K562 (cell line): ENCODE data around the gene TANGO6. TPM values are rescaled to one million over a fixed set of nuclear protein-coding genes. Genes with fewer than 3 reads are reported as not detected.

Experiments used
- ATAC-seq: fragments of 200-7000 bp; cut with Tn5 transposase; 3 replicates; pipeline ENCODE4 v1.9.1; 2020; ENCODE audit warnings: moderate library complexity
- BruUV-seq: library from RNA; stranded (reverse); fragments of 400-500 nt; replicated peaks from 2 replicates; lab custom pipeline; 2021; lab: Mats Ljungman, UMichigan
- CTCF ChIA-PET: fragments of 300-600 bp; formaldehyde crosslinking; extraction: SDS; loops from one replicate; lab custom pipeline; 2021; ENCODE audit warnings: low intra/inter-chr PET ratio; lab: Yijun Ruan, JAX
- POLR2A ChIA-PET: fragments of 300-600, 350-650 bp; sonication (Branson Sonifier 250); formaldehyde crosslinking; extraction: SDS; loops from one replicate; lab custom pipeline; 2021; ENCODE audit warnings: antibody characterized with exemption, inconsistent platforms; lab: Yijun Ruan, JAX
- DNase-seq, 4 experiments: peaks; one replicate each; pipeline versions ENCODE4 v3.0.0 to v3.0.0-alpha.2; 2011 to 2018; ENCODE audit warnings: low spot score in 3 of 4, mixed read lengths in 3 of 4; ENCODE audit errors: extremely low read depth in 1 of 4
- FAIRE-seq: peaks from 2 replicates; lab custom pipeline; 2011; peaks lifted over from hg19 to GRCh38; lab: Jason Lieb, UNC
- H2AFZ ChIP-seq: 2 replicates; pipeline ENCODE4 v1.6.0; 2011; ENCODE audit warnings: low read depth, low read length, control low read depth, inconsistent platforms
- H3K27ac ChIP-seq: fragments of 200-600 bp; 3 replicates; pipeline ENCODE4 v1.8.0; 2011; ENCODE audit warnings: low read depth, mild to moderate bottlenecking, control low read depth, inconsistent platforms, low read length, moderate library complexity, mixed read lengths; ENCODE audit errors: extremely low read depth
- H3K27me3 ChIP-seq, 2 experiments: fragments of 300-600 bp in 1 of 2; 2 replicates in 1 of 2; 3 replicates in 1 of 2; pipeline versions ENCODE4 v1.6.0 to v1.8.0; 2011; ENCODE audit warnings: inconsistent platforms in 2 of 2, low read length in 2 of 2, mild to moderate bottlenecking in 1 of 2, mixed read lengths in 1 of 2, moderate library complexity in 1 of 2; ENCODE audit not compliant: control insufficient read depth in 2 of 2, insufficient read depth in 2 of 2
- H3K36me3 ChIP-seq: fragments of 300-600 bp; 3 replicates; pipeline ENCODE4 v1.8.0; 2011; ENCODE audit warnings: mild to moderate bottlenecking, low read length, inconsistent platforms; ENCODE audit not compliant: control insufficient read depth, insufficient read depth
- H3K4me1 ChIP-seq, 2 experiments: fragments of 200-600 bp in 1 of 2; replicated peaks in 1 of 2; 2 replicates in 1 of 2; 3 replicates in 1 of 2; pipeline versions ENCODE4 v1.5.1 to v1.8.0; 2011; ENCODE audit warnings: inconsistent platforms in 2 of 2, low read length in 2 of 2, mild to moderate bottlenecking in 1 of 2, mixed read lengths in 1 of 2, moderate library complexity in 1 of 2; ENCODE audit not compliant: control insufficient read depth in 2 of 2, insufficient read depth in 2 of 2
- H3K4me2 ChIP-seq: 2 replicates; pipeline ENCODE4 v1.6.1; 2011; ENCODE audit warnings: low read length, control low read depth, inconsistent platforms, mixed read lengths; ENCODE audit not compliant: insufficient read depth
- H3K4me3 ChIP-seq: fragments of 200-600 bp; sonication (generic), shearing (Covaris generic); 2 replicates; pipeline ENCODE4 v1.5.1; 2016; ENCODE audit warnings: control low read depth, inconsistent platforms
- H3K79me2 ChIP-seq: fragments of 200-600 bp; 3 replicates; pipeline ENCODE4 v1.8.0; 2011; ENCODE audit warnings: low read length, inconsistent platforms; ENCODE audit not compliant: control insufficient read depth, insufficient read depth
- H3K9ac ChIP-seq, 2 experiments: 2 replicates each; pipeline versions ENCODE4 v1.6.0 to v1.6.1; 2011; ENCODE audit warnings: low read depth in 2 of 2, low read length in 2 of 2, control low read depth in 1 of 2, inconsistent platforms in 1 of 2, mild to moderate bottlenecking in 1 of 2, mixed read lengths in 1 of 2; ENCODE audit not compliant: insufficient read depth in 1 of 2
- H3K9me1 ChIP-seq: one replicate; pipeline ENCODE4 v1.6.0; 2011; ENCODE audit warnings: inconsistent platforms, mild to moderate bottlenecking, low read length, moderate library complexity; ENCODE audit not compliant: control insufficient read depth, insufficient read depth
- H3K9me3 ChIP-seq: replicated peaks from 2 replicates; pipeline ENCODE4 v1.5.1; 2011; ENCODE audit warnings: low read depth, low read length, inconsistent platforms; ENCODE audit not compliant: control insufficient read depth, insufficient read depth
- H4K20me1 ChIP-seq: replicated peaks from 2 replicates; pipeline ENCODE4 v1.6.1; 2011; ENCODE audit warnings: low read length, inconsistent platforms, mixed read lengths; ENCODE audit not compliant: control insufficient read depth, insufficient read depth
- CBFA2T2 ChIP-seq: fragments of 450-650 bp; conservative IDR thresholded peaks from 2 replicates; pipeline ENCODE4 v1.6.1; 2017; ENCODE audit warnings: mild to moderate bottlenecking
- CBX2 ChIP-seq: fragments of 200-600 bp; sonication (generic); IDR thresholded peaks from one replicate; pipeline ENCODE4 v1.6.1; 2012; ENCODE audit warnings: mild to moderate bottlenecking, low read length, inconsistent platforms; ENCODE audit not compliant: insufficient read depth, poor library complexity, severe bottlenecking
- E2F4 ChIP-seq: sonication (generic); formaldehyde crosslinking; IDR thresholded peaks from 2 replicates; pipeline ENCODE4 v1.8.0; 2022; ENCODE audit warnings: mild to moderate bottlenecking, low read depth, missing genetic modification reagents
- FOSL1 ChIP-seq: fragments of 200-800 bp; sonication (Bioruptor generic); conservative IDR thresholded peaks from 2 replicates; pipeline ENCODE4 v1.6.1; 2016; ENCODE audit warnings: missing genetic modification characterization, missing compliant biosample characterization
- JUND ChIP-seq, 2 experiments: IDR thresholded peaks; 2 replicates in 1 of 2; 3 replicates in 1 of 2; pipeline ENCODE4 v1.6.1; 2011; ENCODE audit warnings: borderline replicate concordance in 2 of 2, low read depth in 2 of 2, low read length in 2 of 2, improper control_type of control experiment in 1 of 2, missing biosample characterization in 1 of 2, missing genetic modification characterization in 1 of 2, missing genetic modification reagents in 1 of 2
- MAFK ChIP-seq: IDR thresholded peaks from 2 replicates; pipeline ENCODE4 v1.6.1; 2011; ENCODE audit warnings: low read length, improper control_type of control experiment
- RBFOX2 ChIP-seq: fragments of 200-400 bp; formaldehyde crosslinking; IDR thresholded peaks from 2 replicates; pipeline ENCODE4 v1.6.1; 2017; ENCODE audit warnings: low read depth, mild to moderate bottlenecking, low read length, moderate library complexity
- SNIP1 ChIP-seq: fragments of 450-650 bp; IDR thresholded peaks from 2 replicates; pipeline ENCODE4 v1.7.1; 2017; ENCODE audit warnings: low read depth, mild to moderate bottlenecking
- ZFX ChIP-seq: sonication (generic); formaldehyde crosslinking; IDR thresholded peaks from 2 replicates; pipeline ENCODE4 v1.8.0; 2022; ENCODE audit warnings: mild to moderate bottlenecking, missing genetic modification reagents, moderate library complexity
- ZNF175 ChIP-seq: fragments of 200-800 bp; sonication (Bioruptor generic); IDR thresholded peaks from 2 replicates; pipeline ENCODE4 v1.6.1; 2016; ENCODE audit warnings: low read depth, mild to moderate bottlenecking, missing genetic modification characterization, missing compliant biosample characterization
- WGBS: fragments of 100-300 bp; shearing (Covaris generic); methylation state at CpG from one replicate; pipeline ENCODE4 v1.1.6; 2016; ENCODE audit warnings: low coverage, mixed read lengths; ENCODE audit not compliant: insufficient coverage; ENCODE audit errors: missing lambda C conversion rate; 5-methylcytosine and 5-hydroxymethylcytosine counted together
- in situ Hi-C: fragments of 300-500 bp; cut with MboI; formaldehyde crosslinking; loops from 4 replicates; pipeline ENCODE4 v1.15.0; 2018; ENCODE audit warnings: inconsistent platforms, mixed read lengths
- intact Hi-C: fragments of 100-400 bp; cut with micrococcal nuclease; formaldehyde crosslinking; loops from 2 replicates; pipeline ENCODE4 v1.14.2; 2022
- polyA plus RNA-seq, 8 experiments: library from polyadenylated mRNA; depleted of rRNA in 4 of 8; stranded (reverse) in 5 of 8; unstranded in 3 of 8; fragments of >200 nt; fragmentation: Nextera tagmentation in 2 of 8; fragmentation: Illumina TruSeq in 1 of 8; extraction: Ambion mirVana in 2 of 8; extraction: Trizol in 1 of 8; gene quantifications; 2 replicates each; pipeline versions ENCODE4 v1.2.1 to v1.2.3, GENCODE V29; 2011 to 2014; ENCODE audit warnings: inconsistent platforms in 1 of 8, missing spikeins in 1 of 8
- total RNA-seq, 7 experiments: library from RNA; depleted of rRNA in 6 of 7; stranded (reverse); fragments of >200 nt in 6 of 7; fragmentation: Illumina TruSeq in 2 of 7; extraction: Trizol in 2 of 7; gene quantifications; 2 replicates each; pipeline versions ENCODE4 v1.2.1 to v1.2.3, GENCODE V29; 2011 to 2021; ENCODE audit warnings: low replicate concordance in 1 of 7
- TF ChIP-seq, protein P1 (sequence below): fragments of 450-650 bp; IDR thresholded peaks from 2 replicates; pipeline ENCODE4 v1.6.1; 2018; ENCODE audit not compliant: partially characterized antibody

TANGO6 gene
- total and polyA plus RNA-seq, 9 of the 15 experiments (the other 6 are each of a cell fraction or from before 2014, with no cell fraction given) = 1.6 to 15.2 (median 9.6) TPM

GRCh38 chr16:68910051-68910450 lies 66.7 kb downstream of the TANGO6 start:
- in situ Hi-C loops (no loop called here), intact Hi-C loops (no loop called here)
- BruUV-seq = no TSS peak
- Histone ChIP-seq H3K9me3 (no peaks in the 10 kb centered on the region), H3K4me2 (no peak overlapping the region), H3K9ac (no peak overlapping the region), H4K20me1 (no peaks in the 10 kb centered on the region), H3K79me2 (no peaks in the 10 kb centered on the region), H3K4me3 (no peak overlapping the region), H3K36me3 (peaks cover 8% of the 10 kb centered on the region; the same call in 1 of the 3 replicates), H3K4me1 (no peaks in the 10 kb centered on the region), H2AFZ (no peak overlapping the region), H3K27ac (no peak overlapping the region), H3K9me1 (no peaks in the 10 kb centered on the region), H3K27me3 (no peaks in the 10 kb centered on the region)
- ChIA-PET POLR2A (interaction anchor here (0.6 kb wide), 1 partner anchor 199 kb away, joined by 3 read pairs; no protein-coding TSS in a partner anchor), CTCF (no interaction called here)
- FAIRE-seq (no peak), DNase-seq (no peak), ATAC-seq (no peak)
- TF ChIP-seq FOSL1 (tag) = no peak
- no peak for TF ChIP-seq ZNF175 (CRISPR knock-in tag)
- no peak for TF ChIP-seq CBX2
- no peak for TF ChIP-seq E2F4
- TF ChIP-seq, protein P1, sequence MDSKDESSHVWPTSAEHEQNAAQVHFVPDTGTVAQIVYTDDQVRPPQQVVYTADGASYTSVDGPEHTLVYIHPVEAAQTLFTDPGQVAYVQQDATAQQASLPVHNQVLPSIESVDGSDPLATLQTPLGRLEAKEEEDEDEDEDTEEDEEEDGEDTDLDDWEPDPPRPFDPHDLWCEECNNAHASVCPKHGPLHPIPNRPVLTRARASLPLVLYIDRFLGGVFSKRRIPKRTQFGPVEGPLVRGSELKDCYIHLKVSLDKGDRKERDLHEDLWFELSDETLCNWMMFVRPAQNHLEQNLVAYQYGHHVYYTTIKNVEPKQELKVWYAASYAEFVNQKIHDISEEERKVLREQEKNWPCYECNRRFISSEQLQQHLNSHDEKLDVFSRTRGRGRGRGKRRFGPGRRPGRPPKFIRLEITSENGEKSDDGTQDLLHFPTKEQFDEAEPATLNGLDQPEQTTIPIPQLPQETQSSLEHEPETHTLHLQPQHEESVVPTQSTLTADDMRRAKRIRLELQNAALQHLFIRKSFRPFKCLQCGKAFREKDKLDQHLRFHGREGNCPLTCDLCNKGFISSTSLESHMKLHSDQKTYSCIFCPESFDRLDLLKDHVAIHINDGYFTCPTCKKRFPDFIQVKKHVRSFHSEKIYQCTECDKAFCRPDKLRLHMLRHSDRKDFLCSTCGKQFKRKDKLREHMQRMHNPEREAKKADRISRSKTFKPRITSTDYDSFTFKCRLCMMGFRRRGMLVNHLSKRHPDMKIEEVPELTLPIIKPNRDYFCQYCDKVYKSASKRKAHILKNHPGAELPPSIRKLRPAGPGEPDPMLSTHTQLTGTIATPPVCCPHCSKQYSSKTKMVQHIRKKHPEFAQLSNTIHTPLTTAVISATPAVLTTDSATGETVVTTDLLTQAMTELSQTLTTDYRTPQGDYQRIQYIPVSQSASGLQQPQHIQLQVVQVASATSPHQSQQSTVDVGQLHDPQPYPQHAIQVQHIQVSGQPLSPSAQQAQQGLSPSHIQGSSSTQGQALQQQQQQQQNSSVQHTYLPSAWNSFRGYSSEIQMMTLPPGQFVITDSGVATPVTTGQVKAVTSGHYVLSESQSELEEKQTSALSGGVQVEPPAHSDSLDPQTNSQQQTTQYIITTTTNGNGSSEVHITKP = no peak
- no peak for TF ChIP-seq JUND (IDR thresholded peaks at IDR 0.05; ENCODE audit: borderline replicate concordance, low read depth, low read length)
- TF ChIP-seq JUND (tag; IDR thresholded peaks at IDR 0.05; ENCODE audit: borderline replicate concordance, low read depth, low read length) = no peak
- TF ChIP-seq RBFOX2 = no peak
- TF ChIP-seq SNIP1 = no peak
- no peak for TF ChIP-seq CBFA2T2
- TF ChIP-seq MAFK = no peak
- TF ChIP-seq ZFX (CRISPR knock-in tag) = no peak
- 67% methylated on average over 5 of the region's 5 CpGs for WGBS
